Transverse colon (tissue), 4 donors: ENCODE results near the gene CXCL1.

Experiments
- EP300 ChIP-seq: sonication (generic); formaldehyde crosslinking; IDR thresholded peaks from one replicate; pipeline ENCODE4 v1.6.1; 2017; ENCODE audit warnings: antibody characterized with exemption, low read depth
- POLR2A ChIP-seq: fragments of 450-650 bp; IDR thresholded peaks from one replicate; pipeline ENCODE4 v1.6.1; 2016; ENCODE audit warnings: antibody characterized with exemption, mild to moderate bottlenecking, moderate library complexity
- POLR2AphosphoS5 ChIP-seq, 3 donors: sonication (generic); formaldehyde crosslinking; IDR thresholded peaks; one replicate each; pipeline ENCODE4 v1.6.1; 2016; ENCODE audit warnings: antibody characterized with exemption in 3 of 3
- TF ChIP-seq, protein P1 (sequence below), 5 experiments: fragments of 200-600 bp in 3 of 5; fragments of 450-650 bp in 2 of 5; sonication (generic) in 3 of 5; IDR thresholded peaks; 1 replicate in 2 of 5; 2 replicates in 3 of 5; pipeline ENCODE4 v1.5.1; 2016 to 2017; ENCODE audit warnings: antibody characterized with exemption in 5 of 5, inconsistent platforms in 3 of 5, mild to moderate bottlenecking in 2 of 5, moderate library complexity in 1 of 5

DNA sequence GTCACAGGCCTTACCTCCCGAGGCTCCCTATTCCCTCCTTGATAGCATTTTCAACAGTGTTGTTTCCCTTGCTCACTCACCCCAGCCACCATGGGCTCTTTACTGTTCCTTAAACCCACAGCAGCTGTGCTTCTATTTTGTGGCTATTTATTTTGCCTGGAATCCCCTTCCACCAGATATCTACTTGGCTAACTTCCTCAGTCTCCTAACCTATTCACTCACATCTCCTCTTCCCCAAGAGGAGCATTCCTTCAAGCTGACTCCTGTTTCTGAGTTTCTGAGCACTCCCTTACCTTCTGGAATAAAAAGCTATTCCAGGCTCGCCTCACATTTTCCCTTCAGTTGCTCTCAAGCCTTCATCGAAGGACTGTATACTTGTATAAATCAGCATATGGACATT, 50.5 kb downstream of the CXCL1 start:
- TF ChIP-seq, protein P1, sequence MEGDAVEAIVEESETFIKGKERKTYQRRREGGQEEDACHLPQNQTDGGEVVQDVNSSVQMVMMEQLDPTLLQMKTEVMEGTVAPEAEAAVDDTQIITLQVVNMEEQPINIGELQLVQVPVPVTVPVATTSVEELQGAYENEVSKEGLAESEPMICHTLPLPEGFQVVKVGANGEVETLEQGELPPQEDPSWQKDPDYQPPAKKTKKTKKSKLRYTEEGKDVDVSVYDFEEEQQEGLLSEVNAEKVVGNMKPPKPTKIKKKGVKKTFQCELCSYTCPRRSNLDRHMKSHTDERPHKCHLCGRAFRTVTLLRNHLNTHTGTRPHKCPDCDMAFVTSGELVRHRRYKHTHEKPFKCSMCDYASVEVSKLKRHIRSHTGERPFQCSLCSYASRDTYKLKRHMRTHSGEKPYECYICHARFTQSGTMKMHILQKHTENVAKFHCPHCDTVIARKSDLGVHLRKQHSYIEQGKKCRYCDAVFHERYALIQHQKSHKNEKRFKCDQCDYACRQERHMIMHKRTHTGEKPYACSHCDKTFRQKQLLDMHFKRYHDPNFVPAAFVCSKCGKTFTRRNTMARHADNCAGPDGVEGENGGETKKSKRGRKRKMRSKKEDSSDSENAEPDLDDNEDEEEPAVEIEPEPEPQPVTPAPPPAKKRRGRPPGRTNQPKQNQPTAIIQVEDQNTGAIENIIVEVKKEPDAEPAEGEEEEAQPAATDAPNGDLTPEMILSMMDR (IDR thresholded peaks at IDR 0.05) = no peak
- TF ChIP-seq POLR2A (no peak), POLR2AphosphoS5 (IDR thresholded peaks at IDR 0.05) (no peak), EP300 (no peak)
